Measurements from ENCODE around the gene OR51B4.
"Not testable (repeated sequence)": the region's sequence is repeated elsewhere in the genome, so short reads cannot be mapped to it uniquely, and the experiment has no call there.

The OR51B4 gene, protein sequence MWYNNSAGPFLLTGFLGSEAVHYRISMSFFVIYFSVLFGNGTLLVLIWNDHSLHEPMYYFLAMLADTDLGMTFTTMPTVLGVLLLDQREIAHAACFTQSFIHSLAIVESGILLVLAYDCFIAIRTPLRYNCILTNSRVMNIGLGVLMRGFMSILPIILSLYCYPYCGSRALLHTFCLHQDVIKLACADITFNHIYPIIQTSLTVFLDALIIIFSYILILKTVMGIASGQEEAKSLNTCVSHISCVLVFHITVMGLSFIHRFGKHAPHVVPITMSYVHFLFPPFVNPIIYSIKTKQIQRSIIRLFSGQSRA

DNA sequence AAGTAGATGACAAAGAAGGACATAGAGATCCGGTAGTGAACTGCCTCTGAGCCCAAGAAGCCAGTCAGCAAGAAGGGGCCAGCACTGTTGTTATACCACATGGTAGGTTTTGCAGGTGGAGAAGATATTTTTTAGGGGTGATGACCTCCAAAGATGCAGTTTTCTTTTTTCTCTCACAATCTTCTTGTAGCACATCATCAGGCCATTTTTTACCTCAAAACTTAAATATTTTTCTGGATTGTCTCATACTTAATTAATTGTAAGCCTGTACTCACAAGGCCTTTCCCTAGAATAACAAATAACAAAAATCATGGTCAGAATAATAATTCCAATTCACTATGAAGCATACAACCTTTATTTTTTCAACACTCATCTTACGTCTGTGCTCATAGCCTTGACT lies at the start of gene OR51B4:
Gene OR51B4 (minus strand): TSS at position 101 of the 400 bp plus-strand sequence. CDS start 0 bp downstream, at position 101.
- DNase-seq (ENCODE audit: low read depth, low spot score), result no peak

GRCh38 chr11:5351208-5351607 lies 49.5 kb upstream of the OR51B4 start, which contains the start of gene OR51B6:
OR51B6 (plus strand) TSS chr11:5351508; CDS start chr11:5351508, 0 bp downstream.
- DNase-seq (ENCODE audit: low read depth, low spot score), result no peak

DNA sequence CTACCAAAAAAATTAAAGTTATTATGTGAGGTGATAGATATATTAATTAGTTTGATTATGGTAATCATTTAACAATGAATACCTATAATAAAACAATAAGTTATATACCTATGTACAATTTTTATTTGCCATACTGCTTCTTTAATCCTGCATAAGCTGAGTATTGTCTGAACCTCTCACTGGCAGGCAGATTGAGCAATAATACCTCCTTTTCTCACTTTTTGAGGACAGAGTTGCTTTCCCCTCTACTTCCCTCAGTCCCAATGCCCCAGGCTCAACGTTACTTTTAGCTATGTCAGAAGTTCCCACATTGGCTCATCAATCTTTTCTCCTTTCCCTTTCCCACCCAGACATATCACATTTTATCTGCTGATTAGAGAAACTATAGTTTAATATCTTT lies 47.8 kb upstream of the OR51B4 start:
- no peak for DNase-seq (ENCODE audit: low read depth, low spot score)

DNA sequence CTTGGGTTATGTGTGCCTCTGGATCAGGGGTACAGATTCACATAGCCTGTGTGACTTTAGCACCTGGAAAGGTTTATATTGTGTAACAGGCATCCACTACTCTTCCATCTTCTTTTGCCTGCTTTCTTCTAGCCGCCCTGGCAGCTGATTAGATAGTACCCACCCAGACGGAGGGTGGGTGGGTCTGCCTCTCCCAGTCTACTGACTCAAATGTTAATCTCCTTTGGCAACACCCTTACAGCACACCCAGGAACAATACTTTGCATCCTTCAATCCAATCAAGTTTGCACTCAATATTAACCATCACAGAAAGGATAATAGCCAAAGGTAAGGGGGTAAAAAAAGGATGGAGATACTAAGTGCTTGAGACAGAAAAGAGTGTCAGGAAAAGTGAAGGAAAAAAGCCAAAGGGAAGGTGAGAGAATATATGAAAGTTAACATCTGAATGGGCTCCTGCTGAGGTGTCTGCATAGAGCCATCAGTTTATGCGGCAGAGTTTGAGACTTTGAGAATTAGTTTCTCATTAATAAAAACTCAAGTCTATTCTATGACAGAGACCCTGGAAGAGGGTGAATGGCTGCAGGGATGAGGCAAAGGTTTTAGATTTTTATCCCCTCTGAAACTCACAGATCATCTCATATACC lies 46.9 kb upstream of the OR51B4 start:
- DNase-seq (ENCODE audit: low read depth, low spot score), result no peak

- no peak for DNase-seq (ENCODE audit: low read depth, low spot score)
Measured at GRCh38 chr11:5345831-5346230, 44.1 kb upstream of the OR51B4 start.

DNA sequence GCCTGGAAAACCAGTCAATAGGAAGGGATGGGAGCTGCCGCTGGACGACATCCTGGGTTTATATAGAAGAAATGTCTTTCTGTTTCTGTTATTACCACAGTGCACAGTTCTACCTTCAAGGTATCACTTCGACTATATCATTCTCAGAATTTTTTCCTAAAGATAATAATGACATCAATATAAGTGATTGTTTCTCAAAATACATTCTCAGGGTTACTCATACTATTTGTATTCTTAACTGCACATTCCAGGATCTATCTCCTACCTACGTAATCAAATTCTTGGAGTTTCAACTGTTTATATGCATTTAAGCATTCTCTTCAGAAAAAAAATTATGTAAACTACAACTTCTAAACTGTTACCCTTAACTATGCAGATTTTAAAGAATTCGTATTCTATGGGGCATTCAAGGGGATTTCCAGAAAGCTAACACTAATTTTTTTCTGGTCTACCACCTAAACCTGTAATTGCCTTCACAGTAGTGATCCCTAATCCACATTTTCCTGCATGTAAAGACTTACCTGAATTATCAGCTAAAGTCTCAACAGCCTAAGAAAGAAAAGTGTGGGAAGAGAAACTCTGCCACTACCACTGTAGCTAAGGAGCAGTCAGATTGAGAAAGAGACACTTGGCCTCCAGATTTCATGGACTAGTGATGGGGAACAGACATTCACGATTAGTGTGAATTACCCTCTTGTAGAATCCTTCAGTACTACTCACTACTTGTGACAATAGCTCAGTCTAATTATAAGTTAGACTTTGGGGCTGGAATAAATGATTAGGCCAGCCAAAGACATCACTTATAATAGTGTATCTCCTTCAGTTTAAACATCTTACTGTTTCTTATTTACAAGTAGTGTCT lies 42.0 kb upstream of the OR51B4 start, which contains the start of gene OR51B5:
Gene OR51B5 (minus strand): TSS at position 51 of the 862 bp plus-strand sequence. CDS start 0 bp downstream, at position 51.
- no peak for DNase-seq (ENCODE audit: low read depth, low spot score)

GRCh38 chr11:5339771-5340322 lies 38.1 kb upstream of the OR51B4 start:
- DNase-seq (ENCODE audit: low read depth, low spot score), result no peak

GRCh38 chr11:5337253-5337652 lies 35.5 kb upstream of the OR51B4 start:
- DNase-seq (ENCODE audit: low read depth, low spot score), result not testable (repeated sequence)

- no peak for DNase-seq (ENCODE audit: low read depth, low spot score)
Measured at GRCh38 chr11:5336331-5336730, 34.6 kb upstream of the OR51B4 start.

GRCh38 chr11:5335170-5335569 lies 33.4 kb upstream of the OR51B4 start:
- DNase-seq (ENCODE audit: low read depth, low spot score), result no peak

DNA sequence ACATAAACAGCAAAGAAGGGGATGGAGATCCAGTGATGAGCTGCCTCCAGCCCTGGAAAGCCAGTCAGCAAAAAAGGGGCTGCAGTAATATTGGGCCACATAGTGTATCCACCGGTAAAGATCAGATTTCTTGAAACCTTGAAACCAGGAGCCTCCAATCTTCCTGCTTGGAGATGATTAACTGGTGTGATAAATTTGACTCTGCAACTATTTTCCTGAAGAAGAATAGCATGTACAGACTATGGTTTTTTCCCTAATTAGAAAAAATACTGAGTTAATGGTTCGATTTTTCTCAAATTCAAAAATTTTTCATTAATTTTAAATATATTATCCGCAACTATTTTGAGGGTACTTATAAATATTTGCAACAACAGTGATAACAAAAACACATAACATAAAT lies 22.5 kb upstream of the OR51B4 start, which contains the start of gene OR51B2:
Gene OR51B2 (minus strand): TSS at position 101 of the 400 bp plus-strand sequence. CDS start 0 bp downstream, at position 101.
- DNase-seq (ENCODE audit: low read depth, low spot score), result no peak

- no peak for DNase-seq (ENCODE audit: low read depth, low spot score)
Measured at GRCh38 chr11:5317292-5317691, 15.5 kb upstream of the OR51B4 start.

- DNase-seq (ENCODE audit: low read depth, low spot score), result not testable (repeated sequence)
Measured at GRCh38 chr11:5313326-5314023, 11.7 kb upstream of the OR51B4 start.

DNA sequence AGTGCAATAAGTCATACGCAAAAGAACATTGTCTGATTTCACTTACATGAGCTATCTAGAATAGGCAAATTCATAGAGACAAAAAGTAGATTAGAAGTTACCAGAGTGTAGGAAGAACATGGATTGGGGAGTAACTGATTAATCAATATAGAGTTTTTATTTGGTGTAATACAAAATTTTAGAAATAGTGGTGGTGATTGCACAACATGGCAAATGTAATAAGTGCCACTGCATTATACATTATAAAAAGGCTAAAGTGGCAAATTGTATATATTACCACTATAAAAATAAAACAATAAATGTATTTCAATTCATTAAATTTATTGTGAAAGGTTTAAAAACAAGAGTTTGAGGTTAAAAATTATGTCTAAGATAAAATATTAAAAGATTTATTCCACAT lies 8.7 kb upstream of the OR51B4 start:
- no peak for DNase-seq (ENCODE audit: low read depth, low spot score)

GRCh38 chr11:5307256-5308019 lies 5.7 kb upstream of the OR51B4 start:
- DNase-seq (ENCODE audit: low read depth, low spot score), result no peak

- DNase-seq (ENCODE audit: low read depth, low spot score), result no peak
Measured at GRCh38 chr11:5304046-5304445, 2.3 kb upstream of the OR51B4 start.

DNA sequence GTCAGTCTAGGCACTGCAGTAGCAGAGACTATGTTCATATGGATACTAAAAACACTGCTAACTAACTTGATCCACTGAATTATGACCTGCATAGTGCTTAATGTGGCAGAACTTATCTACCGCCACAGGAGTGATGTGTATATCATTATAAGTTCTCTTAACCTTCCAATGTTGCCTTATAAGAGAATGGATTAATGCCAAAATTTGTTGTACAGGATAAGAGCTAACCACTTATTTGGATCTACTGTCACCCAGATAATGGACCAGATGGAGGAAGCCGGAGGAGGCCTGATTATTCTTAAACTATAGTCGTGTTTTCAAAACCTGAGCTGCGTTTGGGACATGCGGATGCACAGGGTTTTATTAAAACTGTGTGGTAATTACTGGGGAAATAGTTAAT lies 1.9 kb upstream of the OR51B4 start:
- DNase-seq (ENCODE audit: low read depth, low spot score), result no peak

GRCh38 chr11:5300251-5300650 lies 1.5 kb downstream of the OR51B4 start:
- DNase-seq (ENCODE audit: low read depth, low spot score), result no peak

DNA sequence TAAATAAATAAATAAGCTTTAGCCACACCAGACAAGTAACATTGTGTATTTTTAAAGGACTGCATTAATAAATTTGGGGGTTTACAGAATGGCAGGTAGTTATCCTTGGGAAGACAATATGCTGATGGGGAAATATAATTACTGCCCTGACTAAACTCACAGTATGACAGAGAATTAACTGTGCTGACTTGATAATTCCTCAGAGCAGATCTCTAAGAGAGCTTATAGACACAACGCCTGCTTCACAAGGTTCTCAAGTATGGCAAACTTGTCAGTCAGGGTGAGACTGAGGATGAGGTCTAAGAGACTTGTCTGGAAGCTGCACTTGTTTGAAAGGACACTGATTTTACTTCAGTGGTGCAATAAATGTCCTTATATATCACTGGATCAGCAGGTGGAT lies 3.3 kb downstream of the OR51B4 start:
- DNase-seq (ENCODE audit: low read depth, low spot score), result no peak

- DNase-seq (ENCODE audit: low read depth, low spot score), result no peak
Measured at GRCh38 chr11:5297721-5298323, 3.9 kb downstream of the OR51B4 start.
